ENCODE results near the gene CEP83.

DNA sequence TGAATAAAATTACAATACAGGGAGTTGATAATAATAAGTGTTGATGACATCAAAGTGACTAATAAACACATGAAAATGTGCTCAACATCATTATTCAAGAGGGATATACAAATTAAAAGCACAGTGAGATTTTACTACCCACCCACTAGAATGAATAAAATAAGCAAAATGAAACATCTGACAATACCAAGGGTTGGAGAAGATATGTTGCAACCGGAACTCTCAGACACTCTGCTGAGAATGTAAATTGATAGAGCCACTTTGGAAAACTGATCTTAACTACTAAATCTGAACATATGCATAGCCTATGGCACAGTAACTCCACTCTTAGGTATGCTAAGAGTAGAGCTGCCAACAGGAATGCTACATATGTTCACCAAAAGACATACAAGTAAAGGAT lies 44.0 kb upstream of the CEP83 start:
- TF ChIP-seq CTCF (optimal IDR thresholded peaks at IDR 0.05 in 1 of 3, IDR thresholded peaks at IDR 0.05 in 1 of 3, conservative IDR thresholded peaks at IDR 0.05 in 1 of 3; ENCODE audit: extremely low read depth in 1 of 3, insufficient read depth in 2 of 3, low read length in 3 of 3) (no peak), EZH2 (IDR thresholded peaks at IDR 0.05; ENCODE audit: low read length) (no peak)
